ENCODE data around the gene SLC36A3. TPM values are rescaled to one million over a fixed set of nuclear protein-coding genes. Genes with fewer than 3 reads are reported as not detected.
"Not testable (repeated sequence)": the region's sequence is repeated elsewhere in the genome, so short reads cannot be mapped to it uniquely, and the experiment has no call there.

The SLC36A3 gene
- total and polyA plus RNA-seq, 5 donors from 2014 or later, result not detected

GRCh38 chr5:151235239-151235571 is 68.4 kb downstream of the SLC36A3 start:
- H3K36me3 Mint-ChIP-seq; H3K36me3 ChIP-seq (ENCODE audit: control insufficient read depth, insufficient read depth, low read length); H3K9me3 ChIP-seq (ENCODE audit: control insufficient read depth in 2 of 2, low read length in 2 of 2); DNase-seq; H3K27me3 ChIP-seq (ENCODE audit: control insufficient read depth, insufficient read depth, low read length); H3K27me3 Mint-ChIP-seq; ATAC-seq (ENCODE audit: low read depth in 2 of 2); H3K9me3 Mint-ChIP-seq: not testable (repeated sequence)
- Mint-ChIP-seq H3K27ac (peak overlapping the region; percentile 27 to 84 (median 33)), H3K4me3 (peak overlapping the region in 1 of 4 donors; percentile 74), H3K4me1 (peaks cover 6 to 47% (median 28%) of the 10 kb centered on the region in 4 donors)
- Histone ChIP-seq H3K27ac (ENCODE audit: insufficient read depth, low read length, poor library complexity, severe bottlenecking) (peak overlapping the region; percentile 10), H3K4me3 (ENCODE audit: low read depth, low read length) (peak overlapping the region; percentile 53), H3K4me1 (ENCODE audit: control insufficient read depth, insufficient read depth, low read length, poor library complexity, severe bottlenecking) (peaks cover 17% of the 10 kb centered on the region)

- Mint-ChIP-seq H3K27ac (peak overlapping the region; percentile 33 to 84 (median 82)), H3K27me3 (no peaks in the 10 kb centered on the region), H3K9me3 (no peaks in the 10 kb centered on the region), H3K4me1 (peaks cover 6 to 47% (median 28%) of the 10 kb centered on the region in 4 donors), H3K4me3 (peak overlapping the region in 3 of 4 donors; percentile 66 to 74 (median 67)), H3K36me3 (no peaks in the 10 kb centered on the region)
- H3K4me1 ChIP-seq (ENCODE audit: control insufficient read depth, insufficient read depth, low read length, poor library complexity, severe bottlenecking), result peaks cover 17% of the 10 kb centered on the region
- H3K36me3 ChIP-seq (ENCODE audit: control insufficient read depth, insufficient read depth, low read length), result no peaks in the 10 kb centered on the region
- H3K4me3 ChIP-seq (ENCODE audit: low read depth, low read length), result peak overlapping the region; percentile 53
- peak overlapping the region; percentile 10 for H3K27ac ChIP-seq (ENCODE audit: insufficient read depth, low read length, poor library complexity, severe bottlenecking)
- no peaks in the 10 kb centered on the region for H3K9me3 ChIP-seq (ENCODE audit: control insufficient read depth in 2 of 2, low read length in 2 of 2)
- H3K27me3 ChIP-seq (ENCODE audit: control insufficient read depth, insufficient read depth, low read length), result no peaks in the 10 kb centered on the region
- DNase-seq (peak in 1 of 3 donors; percentile 66), ATAC-seq (ENCODE audit: low read depth in 2 of 2) (peak; percentile 74 to 75)
These were observed 68.9 kb downstream of the SLC36A3 start for GRCh38 chr5:151234476-151235238.

- Histone ChIP-seq H3K27me3 (ENCODE audit: control insufficient read depth, insufficient read depth, low read length) (no peaks in the 10 kb centered on the region), H3K4me3 (ENCODE audit: low read depth, low read length) (no peak overlapping the region), H3K36me3 (ENCODE audit: control insufficient read depth, insufficient read depth, low read length) (no peaks in the 10 kb centered on the region), H3K27ac (ENCODE audit: insufficient read depth, low read length, poor library complexity, severe bottlenecking) (no peak overlapping the region), H3K4me1 (ENCODE audit: control insufficient read depth, insufficient read depth, low read length, poor library complexity, severe bottlenecking) (peaks cover 12% of the 10 kb centered on the region), H3K9me3 (ENCODE audit: control insufficient read depth in 2 of 2, low read length in 2 of 2) (no peaks in the 10 kb centered on the region)
- Mint-ChIP-seq H3K27me3 (no peaks in the 10 kb centered on the region), H3K27ac (no peak overlapping the region), H3K4me3 (peak overlapping the region in 1 of 4 donors; percentile 74), H3K36me3 (no peaks in the 10 kb centered on the region), H3K4me1 (peaks cover 6 to 47% (median 24%) of the 10 kb centered on the region in 4 donors), H3K9me3 (no peaks in the 10 kb centered on the region)
- ATAC-seq (ENCODE audit: low read depth in 2 of 2) (no peak), DNase-seq (no peak)
These were observed 69.9 kb downstream of the SLC36A3 start for GRCh38 chr5:151233616-151234085.

GRCh38 chr5:151231359-151231758 is 72.2 kb downstream of the SLC36A3 start:
- H3K9me3 Mint-ChIP-seq, result no peaks in the 10 kb centered on the region
- Histone ChIP-seq H3K4me1 (ENCODE audit: control insufficient read depth, insufficient read depth, low read length, poor library complexity, severe bottlenecking) (peaks cover 12% of the 10 kb centered on the region), H3K27me3 (ENCODE audit: control insufficient read depth, insufficient read depth, low read length) (no peaks in the 10 kb centered on the region), H3K9me3 (ENCODE audit: control insufficient read depth in 2 of 2, low read length in 2 of 2) (no peaks in the 10 kb centered on the region), H3K36me3 (ENCODE audit: control insufficient read depth, insufficient read depth, low read length) (no peaks in the 10 kb centered on the region), H3K4me3 (ENCODE audit: low read depth, low read length) (no peak overlapping the region), H3K27ac (ENCODE audit: insufficient read depth, low read length, poor library complexity, severe bottlenecking) (no peak overlapping the region)
- DNase-seq, result no peak
- H3K36me3 Mint-ChIP-seq, result no peaks in the 10 kb centered on the region
- peaks cover 6 to 51% (median 17%) of the 10 kb centered on the region in 4 donors for H3K4me1 Mint-ChIP-seq
- H3K4me3 Mint-ChIP-seq, result no peak overlapping the region
- no peak overlapping the region for H3K27ac Mint-ChIP-seq
- no peak for ATAC-seq (ENCODE audit: low read depth in 2 of 2)
- H3K27me3 Mint-ChIP-seq, result no peaks in the 10 kb centered on the region

GRCh38 chr5:151230048-151230680 is 73.4 kb downstream of the SLC36A3 start:
- Histone ChIP-seq H3K27me3 (ENCODE audit: control insufficient read depth, insufficient read depth, low read length) (no peaks in the 10 kb centered on the region), H3K36me3 (ENCODE audit: control insufficient read depth, insufficient read depth, low read length) (no peaks in the 10 kb centered on the region), H3K4me3 (ENCODE audit: low read depth, low read length) (no peak overlapping the region), H3K4me1 (ENCODE audit: control insufficient read depth, insufficient read depth, low read length, poor library complexity, severe bottlenecking) (peaks cover 18% of the 10 kb centered on the region), H3K27ac (ENCODE audit: insufficient read depth, low read length, poor library complexity, severe bottlenecking) (no peak overlapping the region), H3K9me3 (ENCODE audit: control insufficient read depth in 2 of 2, low read length in 2 of 2) (no peaks in the 10 kb centered on the region)
- H3K27me3 Mint-ChIP-seq, result no peaks in the 10 kb centered on the region
- peaks cover 11 to 53% (median 17%) of the 10 kb centered on the region in 4 donors for H3K4me1 Mint-ChIP-seq
- no peak overlapping the region for H3K27ac Mint-ChIP-seq
- H3K4me3 Mint-ChIP-seq, result no peak overlapping the region
- no peaks in the 10 kb centered on the region for H3K36me3 Mint-ChIP-seq
- ATAC-seq (ENCODE audit: low read depth in 2 of 2) (no peak), DNase-seq (no peak)
- H3K9me3 Mint-ChIP-seq, result no peaks in the 10 kb centered on the region

GRCh38 chr5:151228986-151229385 is 74.6 kb downstream of the SLC36A3 start:
- Histone ChIP-seq H3K27ac (ENCODE audit: insufficient read depth, low read length, poor library complexity, severe bottlenecking) (no peak overlapping the region), H3K27me3 (ENCODE audit: control insufficient read depth, insufficient read depth, low read length) (no peaks in the 10 kb centered on the region), H3K9me3 (ENCODE audit: control insufficient read depth in 2 of 2, low read length in 2 of 2) (no peaks in the 10 kb centered on the region), H3K4me1 (ENCODE audit: control insufficient read depth, insufficient read depth, low read length, poor library complexity, severe bottlenecking) (peaks cover 19% of the 10 kb centered on the region), H3K36me3 (ENCODE audit: control insufficient read depth, insufficient read depth, low read length) (no peaks in the 10 kb centered on the region), H3K4me3 (ENCODE audit: low read depth, low read length) (no peak overlapping the region)
- Mint-ChIP-seq H3K27me3 (no peaks in the 10 kb centered on the region), H3K4me1 (peaks cover 14 to 52% (median 17%) of the 10 kb centered on the region in 4 donors), H3K9me3 (no peaks in the 10 kb centered on the region), H3K27ac (no peak overlapping the region), H3K4me3 (no peak overlapping the region), H3K36me3 (no peaks in the 10 kb centered on the region)
- no peak for ATAC-seq (ENCODE audit: low read depth in 2 of 2)
- no peak for DNase-seq

GRCh38 chr5:151227918-151228447 is 75.6 kb downstream of the SLC36A3 start:
- Histone ChIP-seq H3K4me3 (ENCODE audit: low read depth, low read length) (no peak overlapping the region), H3K4me1 (ENCODE audit: control insufficient read depth, insufficient read depth, low read length, poor library complexity, severe bottlenecking) (peaks cover 28% of the 10 kb centered on the region), H3K9me3 (ENCODE audit: control insufficient read depth in 2 of 2, low read length in 2 of 2) (no peaks in the 10 kb centered on the region), H3K36me3 (ENCODE audit: control insufficient read depth, insufficient read depth, low read length) (no peaks in the 10 kb centered on the region), H3K27ac (ENCODE audit: insufficient read depth, low read length, poor library complexity, severe bottlenecking) (no peak overlapping the region), H3K27me3 (ENCODE audit: control insufficient read depth, insufficient read depth, low read length) (no peaks in the 10 kb centered on the region)
- Mint-ChIP-seq H3K9me3 (no peaks in the 10 kb centered on the region), H3K36me3 (no peaks in the 10 kb centered on the region), H3K4me1 (peaks cover 12 to 43% (median 17%) of the 10 kb centered on the region in 4 donors), H3K4me3 (no peak overlapping the region), H3K27ac (peak overlapping the region in 1 of 3 donors; percentile 75), H3K27me3 (no peaks in the 10 kb centered on the region)
- DNase-seq, result no peak
- ATAC-seq (ENCODE audit: low read depth in 2 of 2), result no peak
